Nephron progenitor cell (in vitro differentiated cells): ENCODE measurements around the gene GNAI1.
"Not testable (repeated sequence)": the region's sequence is repeated elsewhere in the genome, so short reads cannot be mapped to it uniquely, and the experiment has no call there.

Experiments used
- DNase-seq: peaks from one replicate; pipeline ENCODE4 v3.0.0; 2021
- H3K27ac Mint-ChIP-seq: 2 replicates; pipeline ENCODE4 v1.8.0; 2021; ENCODE audit warnings: mild to moderate bottlenecking, moderate library complexity, mixed read lengths
- H3K27me3 Mint-ChIP-seq: 2 replicates; pipeline ENCODE4 v1.8.0; 2021; ENCODE audit warnings: mild to moderate bottlenecking, low read depth, mixed read lengths; ENCODE audit not compliant: poor library complexity
- H3K36me3 Mint-ChIP-seq: 2 replicates; pipeline ENCODE4 v1.8.0; 2021; ENCODE audit warnings: low read depth, mixed read lengths
- H3K4me1 Mint-ChIP-seq: 2 replicates; pipeline ENCODE4 v1.8.0; 2021; ENCODE audit warnings: mixed read lengths
- H3K4me3 Mint-ChIP-seq: 2 replicates; pipeline ENCODE4 v1.8.0; 2021; ENCODE audit warnings: mild to moderate bottlenecking, moderate library complexity, mixed read lengths
- H3K9me3 Mint-ChIP-seq: 2 replicates; pipeline ENCODE4 v1.8.0; 2021; ENCODE audit warnings: mild to moderate bottlenecking, moderate library complexity, mixed read lengths
- TF ChIP-seq, protein P1 (sequence below): fragments of 200-600 bp; sonication (generic); IDR thresholded peaks from 2 replicates; pipeline ENCODE4 v1.5.0; 2021; ENCODE audit warnings: antibody characterized with exemption

The GNAI1 gene

DNA sequence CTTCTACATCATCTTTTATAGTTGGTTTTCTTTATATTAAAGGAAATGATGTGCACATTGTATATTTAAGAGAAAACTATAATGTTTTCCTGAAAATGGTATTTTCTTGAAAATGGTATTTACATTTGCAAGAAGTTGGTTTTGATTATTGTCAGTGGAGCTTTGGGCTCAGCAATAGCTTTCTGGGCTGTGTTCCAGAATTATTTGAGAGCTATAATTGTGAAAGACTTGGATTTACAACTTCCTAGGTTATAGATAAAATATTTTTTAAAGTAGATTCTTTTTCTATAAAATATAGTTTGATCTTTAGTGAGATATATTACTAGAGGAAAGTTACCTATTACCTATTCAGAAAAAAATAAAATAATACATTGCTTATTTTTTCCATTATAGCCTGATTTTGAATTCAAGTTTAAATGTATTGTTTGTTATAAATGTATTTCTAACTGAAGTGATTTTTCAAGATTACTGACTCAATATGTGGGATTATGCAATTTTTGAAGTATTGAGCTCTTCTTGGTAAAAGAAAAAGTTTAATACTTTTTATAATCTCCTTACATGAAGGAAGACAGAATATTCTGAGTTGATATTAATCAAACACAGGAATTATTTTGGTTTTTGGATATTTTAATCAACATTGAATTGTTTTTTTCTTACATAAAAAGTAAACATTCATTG lies 20.2 kb downstream of the GNAI1 start:
- H3K4me1 Mint-ChIP-seq, result peaks cover 19% of the 10 kb centered on the region
- TF ChIP-seq, protein P1, sequence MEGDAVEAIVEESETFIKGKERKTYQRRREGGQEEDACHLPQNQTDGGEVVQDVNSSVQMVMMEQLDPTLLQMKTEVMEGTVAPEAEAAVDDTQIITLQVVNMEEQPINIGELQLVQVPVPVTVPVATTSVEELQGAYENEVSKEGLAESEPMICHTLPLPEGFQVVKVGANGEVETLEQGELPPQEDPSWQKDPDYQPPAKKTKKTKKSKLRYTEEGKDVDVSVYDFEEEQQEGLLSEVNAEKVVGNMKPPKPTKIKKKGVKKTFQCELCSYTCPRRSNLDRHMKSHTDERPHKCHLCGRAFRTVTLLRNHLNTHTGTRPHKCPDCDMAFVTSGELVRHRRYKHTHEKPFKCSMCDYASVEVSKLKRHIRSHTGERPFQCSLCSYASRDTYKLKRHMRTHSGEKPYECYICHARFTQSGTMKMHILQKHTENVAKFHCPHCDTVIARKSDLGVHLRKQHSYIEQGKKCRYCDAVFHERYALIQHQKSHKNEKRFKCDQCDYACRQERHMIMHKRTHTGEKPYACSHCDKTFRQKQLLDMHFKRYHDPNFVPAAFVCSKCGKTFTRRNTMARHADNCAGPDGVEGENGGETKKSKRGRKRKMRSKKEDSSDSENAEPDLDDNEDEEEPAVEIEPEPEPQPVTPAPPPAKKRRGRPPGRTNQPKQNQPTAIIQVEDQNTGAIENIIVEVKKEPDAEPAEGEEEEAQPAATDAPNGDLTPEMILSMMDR, result no peak
- H3K9me3 Mint-ChIP-seq, result peaks cover 15% of the 10 kb centered on the region
- no peak for DNase-seq
- H3K27me3 Mint-ChIP-seq, result peaks cover 2% of the 10 kb centered on the region
- no peak overlapping the region for H3K4me3 Mint-ChIP-seq
- no peak overlapping the region for H3K27ac Mint-ChIP-seq
- H3K36me3 Mint-ChIP-seq, result peaks cover 28% of the 10 kb centered on the region

- TF ChIP-seq, protein P1, result no peak
- H3K36me3 Mint-ChIP-seq, result peaks cover 31% of the 10 kb centered on the region
- no peak overlapping the region for H3K4me3 Mint-ChIP-seq
- no peak overlapping the region for H3K27ac Mint-ChIP-seq
- peaks cover 2% of the 10 kb centered on the region for H3K27me3 Mint-ChIP-seq
- peaks cover 19% of the 10 kb centered on the region for H3K4me1 Mint-ChIP-seq
- peaks cover 15% of the 10 kb centered on the region for H3K9me3 Mint-ChIP-seq
- DNase-seq, result no peak
These were observed 20.7 kb downstream of the GNAI1 start for GRCh38 chr7:80155374-80155773.

DNA sequence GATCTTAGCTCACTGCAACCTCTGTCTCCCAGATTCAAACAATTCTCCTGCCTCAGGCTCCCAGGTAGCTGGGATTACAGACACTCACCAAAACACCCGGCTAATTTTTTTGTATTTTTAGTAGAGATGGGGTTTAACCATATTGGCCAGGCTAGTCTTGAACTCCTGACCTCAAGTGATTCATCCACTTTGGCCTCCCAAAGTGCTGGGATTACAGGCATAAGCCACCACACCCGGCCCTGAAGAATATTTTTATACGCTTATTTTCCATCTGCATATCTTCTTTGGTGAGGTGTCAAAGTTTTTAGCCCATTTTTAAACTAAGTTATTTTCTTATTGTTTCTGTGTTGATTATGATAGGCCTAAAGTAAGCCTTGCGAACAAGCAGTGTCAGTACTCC lies 23.1 kb downstream of the GNAI1 start:
- not testable (repeated sequence) for H3K27ac Mint-ChIP-seq, H3K27me3 Mint-ChIP-seq, H3K4me1 Mint-ChIP-seq, H3K4me3 Mint-ChIP-seq, DNase-seq
- peaks cover 48% of the 10 kb centered on the region for H3K36me3 Mint-ChIP-seq
- peaks cover 24% of the 10 kb centered on the region for H3K9me3 Mint-ChIP-seq

- Mint-ChIP-seq H3K36me3 (peaks cover 65% of the 10 kb centered on the region), H3K9me3 (peaks cover 39% of the 10 kb centered on the region), H3K27ac (no peak overlapping the region)
These were observed 25.2 kb downstream of the GNAI1 start for GRCh38 chr7:80159802-80160201.

GRCh38 chr7:80161466-80161865 lies 26.8 kb downstream of the GNAI1 start:
- no peaks in the 10 kb centered on the region for H3K4me1 Mint-ChIP-seq
- H3K9me3 Mint-ChIP-seq, result peaks cover 44% of the 10 kb centered on the region
- H3K36me3 Mint-ChIP-seq, result peaks cover 72% of the 10 kb centered on the region

More at GRCh38 chr7:80159802-80160201, 25.2 kb downstream of the GNAI1 start:
- Mint-ChIP-seq H3K4me1 (no peaks in the 10 kb centered on the region), H3K27me3 (peaks cover 6% of the 10 kb centered on the region), H3K4me3 (no peak overlapping the region)
- DNase-seq, result no peak
- TF ChIP-seq, protein P1, result no peak

GRCh38 chr7:80165177-80165576 lies 30.5 kb downstream of the GNAI1 start:
- no peak for DNase-seq
- peaks cover 6% of the 10 kb centered on the region for H3K27me3 Mint-ChIP-seq
- H3K9me3 Mint-ChIP-seq, result peaks cover 61% of the 10 kb centered on the region
- no peak overlapping the region for H3K4me3 Mint-ChIP-seq
- TF ChIP-seq, protein P1, result no peak
- no peak overlapping the region for H3K27ac Mint-ChIP-seq
- no peaks in the 10 kb centered on the region for H3K4me1 Mint-ChIP-seq
- peaks cover 73% of the 10 kb centered on the region for H3K36me3 Mint-ChIP-seq

More at GRCh38 chr7:80161466-80161865, 26.8 kb downstream of the GNAI1 start:
- Mint-ChIP-seq H3K27me3 (peaks cover 6% of the 10 kb centered on the region), H3K27ac (no peak overlapping the region), H3K4me3 (no peak overlapping the region)
- DNase-seq, result no peak
- TF ChIP-seq, protein P1, result no peak
